Kidney epithelial cell (primary cell): ENCODE measurements around the gene FKTN. TPM values are rescaled to one million over a fixed set of nuclear protein-coding genes. Genes with fewer than 3 reads are reported as not detected.

Experiments used
- DNase-seq: peaks from one replicate; pipeline ENCODE4 v3.0.0-alpha.2; 2010; ENCODE audit warnings: low read depth
- H3K27me3 ChIP-seq: 2 replicates; pipeline ENCODE4 v1.6.0; 2011; ENCODE audit warnings: low read length; ENCODE audit not compliant: control insufficient read depth, insufficient read depth
- H3K36me3 ChIP-seq: 2 replicates; pipeline ENCODE4 v1.5.1; 2011; ENCODE audit warnings: low read length; ENCODE audit not compliant: control insufficient read depth, insufficient read depth
- H3K4me3 ChIP-seq: 2 replicates; pipeline ENCODE4 v1.5.1; 2011; ENCODE audit warnings: low read depth, mild to moderate bottlenecking, control low read depth, low read length
- CTCF ChIP-seq: IDR thresholded peaks from 2 replicates; pipeline ENCODE4 v1.5.1; 2011; ENCODE audit warnings: mild to moderate bottlenecking, moderate library complexity, low read length, control low read depth, inconsistent platforms; ENCODE audit not compliant: insufficient read depth, poor library complexity, severe bottlenecking
- total RNA-seq: library from RNA; depleted of rRNA; stranded (reverse); fragments of >200 nt; gene quantifications from 2 replicates; pipeline ENCODE4 v1.2.3, GENCODE V29; 2015

Gene FKTN
- total RNA-seq, 1 donor from 2014 or later = 39.7 TPM

- no peak for DNase-seq
- H3K4me3 ChIP-seq = no peak overlapping the region
- H3K27me3 ChIP-seq = no peaks in the 10 kb centered on the region
- no peak for TF ChIP-seq CTCF
- H3K36me3 ChIP-seq = no peaks in the 10 kb centered on the region
These were observed 114.8 kb downstream of the FKTN start for GRCh38 chr9:105672711-105673234.

- DNase-seq = no peak
- Histone ChIP-seq H3K27me3 (no peaks in the 10 kb centered on the region), H3K4me3 (no peak overlapping the region), H3K36me3 (no peaks in the 10 kb centered on the region)
- TF ChIP-seq CTCF = no peak
These were observed 116.0 kb downstream of the FKTN start for GRCh38 chr9:105673850-105674387.

GRCh38 chr9:105676351-105676923 is 118.5 kb downstream of the FKTN start:
- Histone ChIP-seq H3K27me3 (no peaks in the 10 kb centered on the region), H3K36me3 (no peaks in the 10 kb centered on the region), H3K4me3 (no peak overlapping the region)
- no peak for TF ChIP-seq CTCF
- no peak for DNase-seq

GRCh38 chr9:105678163-105678562 is 120.2 kb downstream of the FKTN start:
- no peak for TF ChIP-seq CTCF

GRCh38 chr9:105678781-105679180 is 120.8 kb downstream of the FKTN start:
- H3K36me3 ChIP-seq = no peaks in the 10 kb centered on the region
- no peak for TF ChIP-seq CTCF
- no peaks in the 10 kb centered on the region for H3K27me3 ChIP-seq
- DNase-seq = no peak
- H3K4me3 ChIP-seq = no peak overlapping the region

More at GRCh38 chr9:105678163-105678562, 120.2 kb downstream of the FKTN start:
- Histone ChIP-seq H3K27me3 (no peaks in the 10 kb centered on the region), H3K4me3 (no peak overlapping the region), H3K36me3 (no peaks in the 10 kb centered on the region)
- no peak for DNase-seq
